Measurements from ENCODE around the gene PFDN5.

DNA sequence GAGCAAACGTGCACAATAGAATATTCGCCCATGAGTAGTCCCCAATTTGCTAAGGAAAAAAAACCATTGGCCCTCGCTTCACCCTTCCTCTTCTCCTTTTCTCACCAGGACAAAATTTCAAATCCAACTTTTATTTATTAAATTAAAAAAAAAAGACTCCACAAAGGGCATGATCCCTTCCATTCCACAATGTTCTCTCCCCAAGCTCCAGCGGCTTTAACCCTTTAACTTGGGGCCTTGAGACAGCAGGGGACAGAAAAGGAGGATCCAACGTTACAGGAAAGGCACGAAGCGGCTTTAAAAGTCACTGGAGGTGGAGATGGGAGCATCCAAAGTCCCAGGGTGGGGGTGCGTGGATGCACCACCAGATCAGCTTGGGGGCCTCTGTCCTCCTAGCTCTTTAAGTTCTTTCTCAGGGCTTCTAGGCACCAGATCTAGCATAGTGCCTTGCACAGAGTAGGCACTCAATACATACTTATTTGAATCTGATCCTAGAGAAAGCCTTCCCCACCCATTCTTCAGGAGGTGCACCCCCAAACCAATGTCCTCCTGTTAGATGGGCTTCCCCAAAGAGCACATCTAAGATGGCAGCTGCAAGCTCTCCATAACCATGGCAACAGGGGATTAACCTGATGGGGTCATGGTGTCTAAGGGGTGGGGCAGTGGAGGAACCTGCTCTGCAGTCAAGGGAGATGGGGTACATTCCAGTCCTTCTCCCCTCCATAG lies 31.3 kb downstream of the PFDN5 start:
- no peak for TF ChIP-seq EZH2 (IDR thresholded peaks at IDR 0.05; ENCODE audit: low read depth)
- TF ChIP-seq, protein P1, sequence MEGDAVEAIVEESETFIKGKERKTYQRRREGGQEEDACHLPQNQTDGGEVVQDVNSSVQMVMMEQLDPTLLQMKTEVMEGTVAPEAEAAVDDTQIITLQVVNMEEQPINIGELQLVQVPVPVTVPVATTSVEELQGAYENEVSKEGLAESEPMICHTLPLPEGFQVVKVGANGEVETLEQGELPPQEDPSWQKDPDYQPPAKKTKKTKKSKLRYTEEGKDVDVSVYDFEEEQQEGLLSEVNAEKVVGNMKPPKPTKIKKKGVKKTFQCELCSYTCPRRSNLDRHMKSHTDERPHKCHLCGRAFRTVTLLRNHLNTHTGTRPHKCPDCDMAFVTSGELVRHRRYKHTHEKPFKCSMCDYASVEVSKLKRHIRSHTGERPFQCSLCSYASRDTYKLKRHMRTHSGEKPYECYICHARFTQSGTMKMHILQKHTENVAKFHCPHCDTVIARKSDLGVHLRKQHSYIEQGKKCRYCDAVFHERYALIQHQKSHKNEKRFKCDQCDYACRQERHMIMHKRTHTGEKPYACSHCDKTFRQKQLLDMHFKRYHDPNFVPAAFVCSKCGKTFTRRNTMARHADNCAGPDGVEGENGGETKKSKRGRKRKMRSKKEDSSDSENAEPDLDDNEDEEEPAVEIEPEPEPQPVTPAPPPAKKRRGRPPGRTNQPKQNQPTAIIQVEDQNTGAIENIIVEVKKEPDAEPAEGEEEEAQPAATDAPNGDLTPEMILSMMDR (conservative IDR thresholded peaks at IDR 0.05), result no peak
